Trophoblast cell (in vitro differentiated cells and primary cell): Measurements from ENCODE around the gene HS3ST4.

Source experiments
- DNase-seq, 2 donors: peaks; one replicate each; pipeline ENCODE4 v3.0.0-alpha.2; 2016
- H2AFZ ChIP-seq: 2 replicates; pipeline ENCODE4 v1.6.1; 2013; ENCODE audit warnings: low read length, moderate library complexity, mild to moderate bottlenecking; ENCODE audit not compliant: insufficient read depth, poor library complexity
- H2AK5ac ChIP-seq: 2 replicates; pipeline ENCODE4 v1.6.1; 2013; ENCODE audit warnings: mild to moderate bottlenecking, low read length
- H2BK120ac ChIP-seq: 2 replicates; pipeline ENCODE4 v1.6.1; 2013; ENCODE audit warnings: low read length, mild to moderate bottlenecking, moderate library complexity; ENCODE audit not compliant: insufficient read depth, poor library complexity
- H2BK12ac ChIP-seq: 2 replicates; pipeline ENCODE4 v1.6.1; 2013; ENCODE audit warnings: mild to moderate bottlenecking, low read length, moderate library complexity
- H2BK5ac ChIP-seq: 2 replicates; pipeline ENCODE4 v1.6.1; 2013; ENCODE audit warnings: low read length, low read depth, moderate library complexity, mild to moderate bottlenecking; ENCODE audit not compliant: poor library complexity
- H3K14ac ChIP-seq: 2 replicates; pipeline ENCODE4 v1.6.1; 2013; ENCODE audit warnings: mild to moderate bottlenecking, low read length
- H3K18ac ChIP-seq: 2 replicates; pipeline ENCODE4 v1.6.1; 2013; ENCODE audit warnings: mild to moderate bottlenecking, low read length
- H3K23ac ChIP-seq: 2 replicates; pipeline ENCODE4 v1.6.1; 2013; ENCODE audit warnings: low read length
- H3K27ac ChIP-seq: 2 replicates; pipeline ENCODE4 v1.5.1; 2013; ENCODE audit warnings: low read depth, mild to moderate bottlenecking, inconsistent platforms, low read length, moderate library complexity
- H3K27me3 ChIP-seq: 2 replicates; pipeline ENCODE4 v1.6.1; 2013; ENCODE audit warnings: inconsistent platforms, mild to moderate bottlenecking, low read length, moderate library complexity; ENCODE audit not compliant: insufficient read depth
- H3K36me3 ChIP-seq, 2 experiments: 1 replicate in 1 of 2; 2 replicates in 1 of 2; pipeline ENCODE4 v1.6.1; 2013; ENCODE audit warnings: low read length in 2 of 2, mild to moderate bottlenecking in 2 of 2, moderate library complexity in 1 of 2; ENCODE audit not compliant: insufficient read depth in 2 of 2, control insufficient read depth in 1 of 2
- H3K4ac ChIP-seq: 2 replicates; pipeline ENCODE4 v1.6.1; 2013; ENCODE audit warnings: low read depth, mild to moderate bottlenecking, low read length, moderate library complexity
- H3K4me1 ChIP-seq, 2 experiments: 1 replicate in 1 of 2; 2 replicates in 1 of 2; pipeline ENCODE4 v1.6.1; 2013; ENCODE audit warnings: low read length in 2 of 2, mild to moderate bottlenecking in 2 of 2, moderate library complexity in 1 of 2; ENCODE audit not compliant: insufficient read depth in 2 of 2, control insufficient read depth in 1 of 2
- H3K4me2 ChIP-seq: 2 replicates; pipeline ENCODE4 v1.6.1; 2013; ENCODE audit warnings: inconsistent platforms, mild to moderate bottlenecking, low read length, moderate library complexity
- H3K4me3 ChIP-seq: 2 replicates; pipeline ENCODE4 v1.5.1; 2013; ENCODE audit warnings: mild to moderate bottlenecking, low read depth, low read length, inconsistent platforms
- H3K79me1 ChIP-seq: one replicate; pipeline ENCODE4 v1.6.1; 2013; ENCODE audit warnings: low read length
- H3K79me2 ChIP-seq: 2 replicates; pipeline ENCODE4 v1.6.1; 2013; ENCODE audit warnings: low read length, mild to moderate bottlenecking; ENCODE audit not compliant: control insufficient read depth, insufficient read depth, poor library complexity
- H3K9ac ChIP-seq: 2 replicates; pipeline ENCODE4 v1.6.1; 2013; ENCODE audit warnings: mild to moderate bottlenecking, low read length
- H3K9me3 ChIP-seq: 2 replicates; pipeline ENCODE4 v1.6.1; 2013; ENCODE audit warnings: low read depth, mild to moderate bottlenecking, control low read depth, inconsistent platforms, low read length; ENCODE audit not compliant: insufficient read depth
- H4K12ac ChIP-seq: 2 replicates; pipeline ENCODE4 v1.6.1; 2013; ENCODE audit warnings: low read depth, mild to moderate bottlenecking, low read length, moderate library complexity
- H4K8ac ChIP-seq: 2 replicates; pipeline ENCODE4 v1.6.1; 2013; ENCODE audit warnings: low read depth, mild to moderate bottlenecking, low read length, moderate library complexity
- H4K91ac ChIP-seq: one replicate; pipeline ENCODE4 v1.6.1; 2013; ENCODE audit warnings: low read depth, mild to moderate bottlenecking, low read length, moderate library complexity
- WGBS: extraction: QIAGEN DNeasy Blood & Tissue Kit; methylation state at CpG from one replicate; pipeline ENCODE4 v1.1.7; 2013; ENCODE audit warnings: missing lambda C conversion rate; ENCODE audit not compliant: insufficient read length, insufficient coverage; ENCODE audit errors: extremely low coverage; 5-methylcytosine and 5-hydroxymethylcytosine counted together

The HS3ST4 gene

GRCh38 chr16:25692742-25693508 lies 1.2 kb downstream of the HS3ST4 start:
- peaks cover 4% of the 10 kb centered on the region for H3K79me1 ChIP-seq
- no peaks in the 10 kb centered on the region for H3K79me2 ChIP-seq
- no peak overlapping the region for H4K8ac ChIP-seq
- H3K4ac ChIP-seq, result no peak overlapping the region
- peaks cover 25% of the 10 kb centered on the region for H3K27me3 ChIP-seq
- H3K14ac ChIP-seq, result peak overlapping the region; percentile 20
- H2BK120ac ChIP-seq, result peak overlapping the region; percentile 7
- no peak overlapping the region for H3K23ac ChIP-seq
- peak overlapping the region; percentile 95 for H3K4me2 ChIP-seq
- H3K9ac ChIP-seq, result no peak overlapping the region
- DNase-seq, result no peak
- H3K18ac ChIP-seq, result peak overlapping the region; percentile 3
- H3K36me3 ChIP-seq, result no peaks in the 10 kb centered on the region
- H2BK12ac ChIP-seq, result no peak overlapping the region
- no peak overlapping the region for H2BK5ac ChIP-seq
- peak overlapping the region; percentile 67 for H3K4me3 ChIP-seq
- WGBS, result no CpG with 5 or more reads among the region's 70 CpGs
- peak overlapping the region; percentile 11 for H4K91ac ChIP-seq
- no peak overlapping the region for H3K27ac ChIP-seq
- H2AK5ac ChIP-seq, result no peak overlapping the region
- peaks cover 14 to 16% of the 10 kb centered on the region in 2 experiments for H3K4me1 ChIP-seq
- H3K9me3 ChIP-seq, result no peaks in the 10 kb centered on the region
- H4K12ac ChIP-seq, result no peak overlapping the region
- H2AFZ ChIP-seq, result peak overlapping the region; percentile 8

DNA sequence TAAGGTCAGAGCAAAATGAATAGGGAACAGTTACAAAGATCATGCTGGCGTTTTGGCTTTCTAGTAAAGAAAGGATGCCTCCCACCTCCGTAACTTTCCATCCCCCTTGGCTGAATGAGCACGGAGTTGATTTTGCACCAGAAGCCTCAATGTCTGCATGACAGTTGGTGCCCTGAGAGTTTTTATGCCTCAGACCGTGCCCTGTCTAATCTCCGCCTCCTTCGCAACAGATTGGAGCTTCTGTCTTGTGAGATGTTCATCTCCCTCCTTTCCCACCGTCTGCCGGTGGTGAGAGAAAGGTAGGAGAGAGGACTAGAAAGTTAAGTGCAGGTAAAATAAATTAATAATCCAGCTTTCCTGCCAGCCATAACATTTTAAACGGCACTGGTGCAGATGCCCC lies 1.9 kb downstream of the HS3ST4 start:
- no peaks in the 10 kb centered on the region for H3K36me3 ChIP-seq
- no peak overlapping the region for H3K18ac ChIP-seq
- no peak overlapping the region for H2BK12ac ChIP-seq
- H2AK5ac ChIP-seq, result no peak overlapping the region
- no peak overlapping the region for H3K14ac ChIP-seq
- H4K8ac ChIP-seq, result no peak overlapping the region
- peaks cover 4% of the 10 kb centered on the region for H3K79me1 ChIP-seq
- H3K4me3 ChIP-seq, result no peak overlapping the region
- peaks cover 14 to 16% of the 10 kb centered on the region in 2 experiments for H3K4me1 ChIP-seq
- H3K4ac ChIP-seq, result no peak overlapping the region
- H2AFZ ChIP-seq, result no peak overlapping the region
- H4K12ac ChIP-seq, result no peak overlapping the region
- no peak overlapping the region for H4K91ac ChIP-seq
- H3K79me2 ChIP-seq, result no peaks in the 10 kb centered on the region
- no peak overlapping the region for H3K27ac ChIP-seq
- no peak overlapping the region for H3K23ac ChIP-seq
- no peak overlapping the region for H2BK5ac ChIP-seq
- DNase-seq, result no peak
- H3K4me2 ChIP-seq, result peak overlapping the region; percentile 95
- no peak overlapping the region for H3K9ac ChIP-seq
- H2BK120ac ChIP-seq, result no peak overlapping the region
- peaks cover 25% of the 10 kb centered on the region for H3K27me3 ChIP-seq
- no CpG with 5 or more reads among the region's 9 CpGs for WGBS
- no peaks in the 10 kb centered on the region for H3K9me3 ChIP-seq

DNA sequence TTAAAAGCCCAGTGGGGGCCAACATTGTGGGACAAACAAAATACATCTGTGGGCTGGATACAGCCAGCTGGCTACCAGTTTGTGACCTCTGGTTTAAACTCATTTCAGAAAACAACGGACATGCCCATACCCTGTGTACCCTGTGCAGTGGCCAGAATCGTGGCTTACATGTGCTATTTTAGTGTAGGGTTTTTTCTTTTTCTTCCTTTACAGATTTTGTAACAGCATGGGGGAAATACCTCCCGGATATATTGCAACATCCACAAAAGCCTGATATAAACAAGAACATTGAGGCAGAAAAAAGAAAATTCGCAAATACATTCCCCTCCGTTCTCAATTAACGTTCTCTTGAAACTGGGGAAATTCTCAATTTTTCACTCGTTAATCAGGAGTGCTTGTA lies 7.3 kb downstream of the HS3ST4 start:
- Histone ChIP-seq H3K79me2 (no peaks in the 10 kb centered on the region), H3K36me3 (no peaks in the 10 kb centered on the region), H3K9ac (no peak overlapping the region), H3K23ac (no peak overlapping the region), H2BK5ac (no peak overlapping the region), H3K27ac (no peak overlapping the region), H2BK12ac (no peak overlapping the region), H3K4me1 (peaks cover 0 to 3% of the 10 kb centered on the region in 2 experiments), H3K4me2 (no peak overlapping the region), H2AFZ (no peak overlapping the region), H2BK120ac (no peak overlapping the region), H4K91ac (no peak overlapping the region), H3K4ac (no peak overlapping the region), H4K8ac (no peak overlapping the region), H3K14ac (no peak overlapping the region), H4K12ac (no peak overlapping the region), H3K18ac (no peak overlapping the region), H3K27me3 (no peaks in the 10 kb centered on the region), H3K79me1 (no peaks in the 10 kb centered on the region), H3K9me3 (no peaks in the 10 kb centered on the region), H3K4me3 (no peak overlapping the region), H2AK5ac (no peak overlapping the region)
- DNase-seq, result peak; percentile 28 to 78
- no CpG with 5 or more reads among the region's 7 CpGs for WGBS

DNA sequence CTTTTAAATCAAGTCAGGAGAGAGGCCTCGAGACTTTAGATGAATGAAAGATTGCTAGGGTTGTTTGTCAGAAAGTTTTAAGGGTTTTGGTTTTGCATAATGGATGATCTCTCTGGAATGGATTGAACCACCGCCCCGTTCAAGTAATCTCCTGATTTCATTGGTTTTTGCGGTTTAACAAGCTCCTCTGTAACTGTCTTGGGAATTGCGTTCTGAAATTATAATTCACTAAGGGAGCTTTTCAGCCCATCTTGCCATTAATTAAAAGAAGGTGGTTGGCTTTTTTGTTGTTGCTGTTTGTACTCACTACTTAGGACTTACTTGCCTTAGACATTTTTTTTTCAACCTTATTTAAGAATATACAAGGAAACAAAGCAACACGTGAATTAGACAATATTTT lies 8.8 kb downstream of the HS3ST4 start:
- no peak overlapping the region for H2BK120ac ChIP-seq
- no peak overlapping the region for H3K4ac ChIP-seq
- no peaks in the 10 kb centered on the region for H3K36me3 ChIP-seq
- no peak overlapping the region for H3K23ac ChIP-seq
- H2AFZ ChIP-seq, result no peak overlapping the region
- no peak overlapping the region for H3K4me3 ChIP-seq
- no CpG with 5 or more reads among the region's 6 CpGs for WGBS
- H3K9ac ChIP-seq, result no peak overlapping the region
- no peak overlapping the region for H4K8ac ChIP-seq
- no peak overlapping the region for H3K14ac ChIP-seq
- H3K4me1 ChIP-seq, result no peaks in the 10 kb centered on the region
- H3K4me2 ChIP-seq, result no peak overlapping the region
- H3K27me3 ChIP-seq, result no peaks in the 10 kb centered on the region
- no peak for DNase-seq
- H4K91ac ChIP-seq, result no peak overlapping the region
- H2BK12ac ChIP-seq, result no peak overlapping the region
- no peak overlapping the region for H4K12ac ChIP-seq
- H3K9me3 ChIP-seq, result no peaks in the 10 kb centered on the region
- H3K18ac ChIP-seq, result no peak overlapping the region
- no peaks in the 10 kb centered on the region for H3K79me2 ChIP-seq
- H2AK5ac ChIP-seq, result no peak overlapping the region
- H3K79me1 ChIP-seq, result no peaks in the 10 kb centered on the region
- H3K27ac ChIP-seq, result no peak overlapping the region
- no peak overlapping the region for H2BK5ac ChIP-seq
